ENCODE data around the gene NPTXR.

- TF ChIP-seq CTCF (IDR thresholded peaks at IDR 0.05) (no peak), POLR2A (IDR thresholded peaks at IDR 0.05) (no peak), EP300 (IDR thresholded peaks at IDR 0.05) (no peak)
Observed at GRCh38 chr22:38844315-38845003, 631 bp upstream of the NPTXR start.
